ENCODE data around the gene BACH1.
"Not testable (repeated sequence)": the region's sequence is repeated elsewhere in the genome, so short reads cannot be mapped to it uniquely, and the experiment has no call there.

The BACH1 gene

DNA sequence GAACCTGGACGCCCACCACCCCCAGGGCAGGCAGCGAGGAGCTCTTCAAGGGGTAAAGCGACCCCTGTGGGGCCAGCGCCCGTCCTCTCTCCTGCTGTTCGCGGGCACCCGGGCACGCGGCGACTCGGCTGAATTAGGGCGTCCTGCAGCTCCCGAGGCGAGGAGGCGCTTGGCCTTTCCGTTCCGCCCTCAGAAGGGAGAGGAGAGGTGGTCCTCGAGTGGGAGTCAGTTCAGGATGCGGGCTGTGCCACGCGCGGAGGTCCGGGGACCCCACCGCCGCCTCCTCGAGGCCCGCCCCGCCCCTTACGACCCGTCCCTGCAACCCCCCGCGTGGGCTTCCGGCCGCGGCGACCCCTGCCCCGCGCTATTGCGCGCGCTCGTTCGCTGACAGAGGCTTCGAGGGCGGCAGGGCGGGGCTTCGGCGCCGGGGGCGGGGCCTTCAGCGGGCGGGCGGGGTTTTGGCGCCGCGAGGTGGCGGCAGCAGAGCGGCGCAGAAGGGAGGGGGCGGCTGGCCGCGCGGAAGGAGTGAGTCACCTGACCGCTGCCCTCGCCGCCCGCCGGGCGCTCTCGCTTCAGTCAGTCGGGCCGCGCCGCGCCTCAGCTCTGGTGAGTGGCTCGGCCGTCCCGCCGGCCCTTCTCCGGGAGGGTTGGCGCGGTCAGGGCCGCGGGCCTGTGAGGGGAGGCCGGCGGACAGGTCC, at the start of gene BACH1:
BACH1 (plus strand) TSS at position 575 of the 698 bp plus-strand sequence. CDS start 22,359 bp downstream, outside the sequence.
- TF ChIP-seq, protein P1, sequence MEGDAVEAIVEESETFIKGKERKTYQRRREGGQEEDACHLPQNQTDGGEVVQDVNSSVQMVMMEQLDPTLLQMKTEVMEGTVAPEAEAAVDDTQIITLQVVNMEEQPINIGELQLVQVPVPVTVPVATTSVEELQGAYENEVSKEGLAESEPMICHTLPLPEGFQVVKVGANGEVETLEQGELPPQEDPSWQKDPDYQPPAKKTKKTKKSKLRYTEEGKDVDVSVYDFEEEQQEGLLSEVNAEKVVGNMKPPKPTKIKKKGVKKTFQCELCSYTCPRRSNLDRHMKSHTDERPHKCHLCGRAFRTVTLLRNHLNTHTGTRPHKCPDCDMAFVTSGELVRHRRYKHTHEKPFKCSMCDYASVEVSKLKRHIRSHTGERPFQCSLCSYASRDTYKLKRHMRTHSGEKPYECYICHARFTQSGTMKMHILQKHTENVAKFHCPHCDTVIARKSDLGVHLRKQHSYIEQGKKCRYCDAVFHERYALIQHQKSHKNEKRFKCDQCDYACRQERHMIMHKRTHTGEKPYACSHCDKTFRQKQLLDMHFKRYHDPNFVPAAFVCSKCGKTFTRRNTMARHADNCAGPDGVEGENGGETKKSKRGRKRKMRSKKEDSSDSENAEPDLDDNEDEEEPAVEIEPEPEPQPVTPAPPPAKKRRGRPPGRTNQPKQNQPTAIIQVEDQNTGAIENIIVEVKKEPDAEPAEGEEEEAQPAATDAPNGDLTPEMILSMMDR (IDR thresholded peaks at IDR 0.05; ENCODE audit: low read depth, low read length), result no peak
- H3K4me3 ChIP-seq (ENCODE audit: low read depth, low read length), result peak within 1 kb of the TSS; percentile 72

DNA sequence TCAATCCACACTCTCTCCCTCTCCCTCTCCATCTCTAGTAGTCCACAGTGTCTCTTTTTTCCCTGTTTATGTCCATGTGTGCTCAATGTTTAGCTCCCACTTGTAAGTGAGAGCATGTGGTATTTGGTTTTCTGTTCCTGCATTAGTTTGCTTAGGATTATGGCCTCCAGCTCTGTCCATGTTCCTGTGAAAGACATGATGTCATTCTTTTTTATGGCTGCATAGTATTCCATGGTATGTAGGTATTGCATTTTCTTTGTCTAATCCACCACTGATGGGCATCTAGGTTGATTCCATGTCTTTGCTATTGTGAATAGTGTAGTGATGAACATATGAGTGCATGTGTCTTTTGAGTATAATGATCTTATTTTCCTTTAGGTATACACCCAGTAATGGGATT, 49.4 kb upstream of the BACH1 start:
- not testable (repeated sequence) for H3K4me3 ChIP-seq (ENCODE audit: low read depth, low read length)

- TF ChIP-seq, protein P1 (IDR thresholded peaks at IDR 0.05; ENCODE audit: low read depth, low read length), result no peak
- H3K4me3 ChIP-seq (ENCODE audit: low read depth, low read length), result no peak overlapping the region
These were observed 48.1 kb upstream of the BACH1 start for GRCh38 chr21:29250636-29251035.

DNA sequence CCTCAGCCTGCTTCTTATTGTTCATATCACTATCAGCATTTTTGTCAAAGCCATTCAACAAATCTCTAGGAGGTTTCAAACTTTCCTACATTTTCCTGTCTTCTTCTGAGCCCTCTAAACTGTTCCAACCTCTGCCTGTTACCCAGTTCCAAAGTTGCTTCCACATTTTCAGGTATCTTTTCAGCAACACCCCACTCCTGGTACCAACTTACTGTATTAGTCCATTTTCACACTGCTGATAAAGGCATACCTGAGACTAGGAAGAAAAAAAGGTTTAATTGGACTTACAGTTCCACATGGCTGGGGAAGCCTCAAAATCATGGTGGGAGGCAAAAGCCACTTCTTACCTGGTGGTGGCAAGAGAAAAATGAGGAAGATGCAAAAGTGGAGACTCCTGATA, 44.9 kb upstream of the BACH1 start:
- not testable (repeated sequence) for H3K4me3 ChIP-seq (ENCODE audit: low read depth, low read length)

- no peak overlapping the region for H3K4me3 ChIP-seq (ENCODE audit: low read depth, low read length)
- TF ChIP-seq, protein P1 (IDR thresholded peaks at IDR 0.05; ENCODE audit: low read depth, low read length), result no peak
These were observed 44.2 kb upstream of the BACH1 start for GRCh38 chr21:29254550-29254949.

GRCh38 chr21:29256126-29256910, 42.4 kb upstream of the BACH1 start:
- no peak overlapping the region for H3K4me3 ChIP-seq (ENCODE audit: low read depth, low read length)
- TF ChIP-seq, protein P1 (IDR thresholded peaks at IDR 0.05; ENCODE audit: low read depth, low read length), result no peak

- H3K4me3 ChIP-seq (ENCODE audit: low read depth, low read length), result no peak overlapping the region
- TF ChIP-seq, protein P1 (IDR thresholded peaks at IDR 0.05; ENCODE audit: low read depth, low read length), result no peak
These were observed 41.0 kb upstream of the BACH1 start for GRCh38 chr21:29257701-29258100.

DNA sequence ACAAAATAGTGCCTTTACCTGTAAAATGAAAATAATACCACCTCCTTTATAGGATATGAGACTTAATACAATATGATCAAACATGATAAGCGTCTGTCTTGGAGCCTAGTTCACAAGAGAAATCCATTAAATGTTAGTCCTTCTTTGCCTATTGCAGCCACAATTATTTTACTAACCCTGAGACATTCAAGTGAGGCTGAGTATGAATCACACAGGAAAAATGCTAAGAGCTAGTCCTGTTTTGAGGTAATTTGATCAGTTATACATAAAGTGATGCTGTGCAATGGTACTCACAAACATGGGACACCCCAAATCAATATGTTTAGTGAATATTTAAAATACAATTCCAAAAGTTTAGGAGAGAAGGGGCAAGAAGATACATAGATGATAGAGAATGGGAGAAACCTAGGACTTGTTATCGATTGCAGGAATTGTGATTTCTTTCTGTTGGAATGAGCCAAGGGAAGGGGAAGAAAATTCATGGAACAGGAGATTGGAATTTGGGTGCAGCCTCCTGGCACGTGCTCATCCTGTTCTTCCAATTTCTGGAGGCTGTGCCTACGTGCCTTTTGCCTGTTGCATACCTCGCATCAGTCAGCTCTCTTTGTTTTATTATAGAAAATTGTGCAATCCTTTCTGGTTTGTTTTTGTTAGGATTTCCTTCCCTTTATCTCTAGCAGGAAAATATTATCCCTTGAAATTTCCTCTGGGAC, 39.9 kb upstream of the BACH1 start:
- TF ChIP-seq, protein P1 (IDR thresholded peaks at IDR 0.05; ENCODE audit: low read depth, low read length), result no peak

More for the DNA sequence above, 39.9 kb upstream of the BACH1 start:
- H3K4me3 ChIP-seq (ENCODE audit: low read depth, low read length), result peak overlapping the region; percentile 26

Data from WI38 (cell line).